ENCODE results near the gene G6PC2.

- TF ChIP-seq IKZF3 (tag by site-specific recombination; IDR thresholded peaks at IDR 0.05) (no peak), ZNF639 (tag by site-specific recombination; IDR thresholded peaks at IDR 0.05) (no peak), SETDB1 (IDR thresholded peaks at IDR 0.05; ENCODE audit: insufficient read length, low read length) (no peak), ZNF558 (tag by site-specific recombination; IDR thresholded peaks at IDR 0.05) (no peak), ZBTB8A (tag by site-specific recombination; IDR thresholded peaks at IDR 0.05) (no peak), GLI2 (tag by site-specific recombination; IDR thresholded peaks at IDR 0.05; ENCODE audit: borderline replicate concordance, low read depth) (no peak), YY1 (tag by site-specific recombination; IDR thresholded peaks at IDR 0.05) (no peak), ZBTB17 (tag by site-specific recombination; IDR thresholded peaks at IDR 0.05) (no peak), ZNF302 (tag by site-specific recombination; IDR thresholded peaks at IDR 0.05; ENCODE audit: low read depth) (no peak), ZNF311 (tag by site-specific recombination; IDR thresholded peaks at IDR 0.05; ENCODE audit: borderline replicate concordance) (no peak), ZNF140 (tag by site-specific recombination; IDR thresholded peaks at IDR 0.05) (no peak), ZNF654 (tag by site-specific recombination; IDR thresholded peaks at IDR 0.05; ENCODE audit: low read depth) (no peak)
- TF ChIP-seq, protein P1, sequence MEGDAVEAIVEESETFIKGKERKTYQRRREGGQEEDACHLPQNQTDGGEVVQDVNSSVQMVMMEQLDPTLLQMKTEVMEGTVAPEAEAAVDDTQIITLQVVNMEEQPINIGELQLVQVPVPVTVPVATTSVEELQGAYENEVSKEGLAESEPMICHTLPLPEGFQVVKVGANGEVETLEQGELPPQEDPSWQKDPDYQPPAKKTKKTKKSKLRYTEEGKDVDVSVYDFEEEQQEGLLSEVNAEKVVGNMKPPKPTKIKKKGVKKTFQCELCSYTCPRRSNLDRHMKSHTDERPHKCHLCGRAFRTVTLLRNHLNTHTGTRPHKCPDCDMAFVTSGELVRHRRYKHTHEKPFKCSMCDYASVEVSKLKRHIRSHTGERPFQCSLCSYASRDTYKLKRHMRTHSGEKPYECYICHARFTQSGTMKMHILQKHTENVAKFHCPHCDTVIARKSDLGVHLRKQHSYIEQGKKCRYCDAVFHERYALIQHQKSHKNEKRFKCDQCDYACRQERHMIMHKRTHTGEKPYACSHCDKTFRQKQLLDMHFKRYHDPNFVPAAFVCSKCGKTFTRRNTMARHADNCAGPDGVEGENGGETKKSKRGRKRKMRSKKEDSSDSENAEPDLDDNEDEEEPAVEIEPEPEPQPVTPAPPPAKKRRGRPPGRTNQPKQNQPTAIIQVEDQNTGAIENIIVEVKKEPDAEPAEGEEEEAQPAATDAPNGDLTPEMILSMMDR (tag by site-specific recombination; IDR thresholded peaks at IDR 0.05): no peak
- TF ChIP-seq, protein P2, sequence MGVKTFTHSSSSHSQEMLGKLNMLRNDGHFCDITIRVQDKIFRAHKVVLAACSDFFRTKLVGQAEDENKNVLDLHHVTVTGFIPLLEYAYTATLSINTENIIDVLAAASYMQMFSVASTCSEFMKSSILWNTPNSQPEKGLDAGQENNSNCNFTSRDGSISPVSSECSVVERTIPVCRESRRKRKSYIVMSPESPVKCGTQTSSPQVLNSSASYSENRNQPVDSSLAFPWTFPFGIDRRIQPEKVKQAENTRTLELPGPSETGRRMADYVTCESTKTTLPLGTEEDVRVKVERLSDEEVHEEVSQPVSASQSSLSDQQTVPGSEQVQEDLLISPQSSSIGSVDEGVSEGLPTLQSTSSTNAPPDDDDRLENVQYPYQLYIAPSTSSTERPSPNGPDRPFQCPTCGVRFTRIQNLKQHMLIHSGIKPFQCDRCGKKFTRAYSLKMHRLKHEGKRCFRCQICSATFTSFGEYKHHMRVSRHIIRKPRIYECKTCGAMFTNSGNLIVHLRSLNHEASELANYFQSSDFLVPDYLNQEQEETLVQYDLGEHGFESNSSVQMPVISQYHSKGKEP (tag by site-specific recombination; IDR thresholded peaks at IDR 0.05): no peak
Observed at GRCh38 chr2:168858146-168858545, 42.9 kb upstream of the G6PC2 start.

All from HEK293 (cell line).